Gastroesophageal sphincter (tissue), 4 donors: ENCODE data around the gene KNL1. TPM values are rescaled to one million over a fixed set of nuclear protein-coding genes. Genes with fewer than 3 reads are reported as not detected.
A peak's percentile ranks its signal among the peaks of the same experiment; 100 is the strongest.
"Not testable (repeated sequence)": the region's sequence is repeated elsewhere in the genome, so short reads cannot be mapped to it uniquely, and the experiment has no call there.

ENCODE experiments used
- ATAC-seq: fragments of 150-250 bp; one replicate; pipeline ENCODE4 v1.9.1; 2016; ENCODE audit warnings: mild to moderate bottlenecking, moderate library complexity
- H3K27ac ChIP-seq, 4 donors: fragments of 200-600 bp; sonication (generic) in 3 of 4; 1 replicate in 3 of 4; 2 replicates in 1 of 4; pipeline ENCODE4 v1.5.1; 2016 to 2019
- H3K27me3 ChIP-seq: fragments of 200-600 bp; sonication (generic); one replicate; pipeline ENCODE4 v1.5.1; 2019
- H3K36me3 ChIP-seq, 2 donors: fragments of 200-600 bp; sonication (generic); one replicate each; pipeline ENCODE4 v1.5.1; 2019; ENCODE audit warnings: control low read depth in 1 of 2
- H3K4me1 ChIP-seq, 3 donors: fragments of 200-600 bp; sonication (generic); 1 replicate in 2 of 3; 2 replicates in 1 of 3; pipeline ENCODE4 v1.5.1; 2016 to 2019; ENCODE audit warnings: control low read depth in 2 of 3
- H3K4me3 ChIP-seq, 2 donors: fragments of 200-600 bp; sonication (generic); one replicate each; pipeline ENCODE4 v1.5.1; 2019; ENCODE audit warnings: mild to moderate bottlenecking in 1 of 2, moderate library complexity in 1 of 2
- H3K9me3 ChIP-seq, 3 donors: fragments of 200-600 bp; sonication (generic); one replicate each; pipeline ENCODE4 v1.5.1; 2017 to 2019; ENCODE audit warnings: control low read depth in 2 of 3
- CTCF ChIP-seq, 4 experiments: fragments of 200-600 bp in 2 of 4; fragments of 450-650 bp in 2 of 4; sonication (generic) in 1 of 4; IDR thresholded peaks; one replicate each; pipeline ENCODE4 v1.5.1; 2017 to 2019; ENCODE audit warnings: antibody characterized with exemption in 4 of 4, mild to moderate bottlenecking in 2 of 4, moderate library complexity in 2 of 4
- EP300 ChIP-seq: sonication (generic); formaldehyde crosslinking; IDR thresholded peaks from one replicate; pipeline ENCODE4 v1.6.1; 2017; ENCODE audit warnings: antibody characterized with exemption, mild to moderate bottlenecking
- POLR2A ChIP-seq, 2 donors: fragments of 450-650 bp; IDR thresholded peaks; one replicate each; pipeline ENCODE4 v1.6.1; 2017; ENCODE audit warnings: antibody characterized with exemption in 2 of 2, mild to moderate bottlenecking in 2 of 2, moderate library complexity in 1 of 2
- POLR2AphosphoS5 ChIP-seq: sonication (generic); formaldehyde crosslinking; IDR thresholded peaks from one replicate; pipeline ENCODE4 v1.6.1; 2017; ENCODE audit warnings: antibody characterized with exemption
- WGBS, 2 donors: methylation state at CpG; one replicate each; pipeline ENCODE4 v1.1.5; 2018; ENCODE audit warnings: low coverage in 1 of 2; 5-methylcytosine and 5-hydroxymethylcytosine counted together
- total RNA-seq, 4 donors: library from RNA; depleted of rRNA; stranded (reverse); fragments of >200 nt; gene quantifications; one replicate each; pipeline ENCODE4 v1.1.0, GENCODE V29; 2016

KNL1 gene
- total RNA-seq, 4 donors from 2014 or later = 0.23 to 0.89 (median 0.57) TPM

GRCh38 chr15:40567111-40567510, 26.9 kb upstream of the KNL1 start:
- H3K9me3 ChIP-seq = no peaks in the 10 kb centered on the region
- no peaks in the 10 kb centered on the region for H3K27me3 ChIP-seq
- no peak overlapping the region for H3K4me3 ChIP-seq
- no peak for ATAC-seq
- H3K4me1 ChIP-seq = peaks cover 3 to 56% (median 16%) of the 10 kb centered on the region in 3 donors
- H3K27ac ChIP-seq = no peak overlapping the region
- H3K36me3 ChIP-seq = peaks cover 0 to 14% of the 10 kb centered on the region in 2 donors
- 0 to 46% methylated on average over 1 to 3 of the region's 7 CpGs for WGBS, 2 donors
- TF ChIP-seq POLR2AphosphoS5 (no peak), CTCF (IDR thresholded peaks at IDR 0.05) (no peak), POLR2A (IDR thresholded peaks at IDR 0.05) (no peak), EP300 (no peak)

- Histone ChIP-seq H3K4me1 (peaks cover 0 to 40% (median 12%) of the 10 kb centered on the region in 3 donors), H3K27ac (peak within 1 kb of the TSS; percentile 81 to 91 (median 88)), H3K27me3 (no peaks in the 10 kb centered on the region), H3K9me3 (no peaks in the 10 kb centered on the region), H3K36me3 (peaks cover 0 to 29% of the 10 kb centered on the region in 2 donors), H3K4me3 (peak within 1 kb of the TSS; percentile 91 to 98)
- peak; percentile 84 for ATAC-seq
- no peak for TF ChIP-seq EP300
- no peak for TF ChIP-seq CTCF (IDR thresholded peaks at IDR 0.05)
- peak; percentile 81 to 85 for TF ChIP-seq POLR2A (IDR thresholded peaks at IDR 0.05)
- peak; percentile 97 for TF ChIP-seq POLR2AphosphoS5
- WGBS, 2 donors = 0% methylated on average over 4 to 12 of the region's 62 CpGs
Measured at GRCh38 chr15:40569129-40569953, 24.7 kb upstream of the KNL1 start, which contains the start of gene RPUSD2. TSS of gene RPUSD2 (plus strand) at chr15:40569299. CDS start at chr15:40569338, 39 bp downstream.

GRCh38 chr15:40575113-40575512, 18.9 kb upstream of the KNL1 start:
- TF ChIP-seq CTCF (IDR thresholded peaks at IDR 0.05) (no peak), POLR2A (IDR thresholded peaks at IDR 0.05) (no peak), EP300 (no peak), POLR2AphosphoS5 (no peak)
- no peaks in the 10 kb centered on the region for H3K9me3 ChIP-seq
- no peaks in the 10 kb centered on the region for H3K27me3 ChIP-seq
- H3K36me3 ChIP-seq = peaks cover 0 to 46% of the 10 kb centered on the region in 2 donors
- no peak overlapping the region for H3K27ac ChIP-seq
- no peak for ATAC-seq
- H3K4me1 ChIP-seq = peaks cover 0 to 22% (median 6%) of the 10 kb centered on the region in 3 donors
- no peak overlapping the region for H3K4me3 ChIP-seq

GRCh38 chr15:40576914-40577313, 17.1 kb upstream of the KNL1 start:
- WGBS, 2 donors = no CpG with 5 or more reads among the region's 5 CpGs

GRCh38 chr15:40578892-40579291, 15.2 kb upstream of the KNL1 start:
- no peak for ATAC-seq
- no peak overlapping the region for H3K4me3 ChIP-seq

More at GRCh38 chr15:40576914-40577313, 17.1 kb upstream of the KNL1 start:
- peaks cover 0 to 41% of the 10 kb centered on the region in 2 donors for H3K36me3 ChIP-seq
- H3K4me3 ChIP-seq, H3K27me3 ChIP-seq, ATAC-seq, H3K9me3 ChIP-seq, H3K4me1 ChIP-seq, H3K27ac ChIP-seq: not testable (repeated sequence)

GRCh38 chr15:40581796-40582195, 12.3 kb upstream of the KNL1 start:
- not testable (repeated sequence) for H3K9me3 ChIP-seq, H3K4me3 ChIP-seq, ATAC-seq, H3K4me1 ChIP-seq, H3K27me3 ChIP-seq, H3K27ac ChIP-seq, H3K36me3 ChIP-seq
- WGBS, 2 donors = 43 to 82% methylated on average over 2 of the region's 2 CpGs

More at GRCh38 chr15:40578892-40579291, 15.2 kb upstream of the KNL1 start:
- no peak overlapping the region for H3K27ac ChIP-seq
- peaks cover 0 to 21% of the 10 kb centered on the region in 2 donors for H3K36me3 ChIP-seq
- H3K27me3 ChIP-seq = no peaks in the 10 kb centered on the region
- H3K4me1 ChIP-seq = no peaks in the 10 kb centered on the region
- no peaks in the 10 kb centered on the region for H3K9me3 ChIP-seq
- TF ChIP-seq POLR2A (IDR thresholded peaks at IDR 0.05) (no peak), EP300 (no peak), CTCF (IDR thresholded peaks at IDR 0.05) (no peak), POLR2AphosphoS5 (no peak)
- WGBS, 2 donors = 64 to 66% methylated on average over 3 to 4 of the region's 4 CpGs
